ENCODE data around the gene IL24. TPM values are rescaled to one million over a fixed set of nuclear protein-coding genes. Genes with fewer than 3 reads are reported as not detected.

Gene IL24
- total RNA-seq, 1 experiment from 2014 or later = not detected

GRCh38 chr1:206855859-206856258, 41.4 kb upstream of the IL24 start:
- POLR2A ChIA-PET = no interaction called here
- no TSS peak for BruUV-seq (replicated peaks)
- H4K20me1 ChIP-seq (ENCODE audit: insufficient read depth) = no peaks in the 10 kb centered on the region
- RAD21 ChIA-PET (ENCODE audit: low non-redundant PET in 1 of 2, low total read pairs in 2 of 2, uncharacterized antibody in 2 of 2, unreplicated experiment in 2 of 2) = no interaction called here
- no peak overlapping the region for H3K9ac ChIP-seq (ENCODE audit: low read length)
- no peak overlapping the region for H2AFZ ChIP-seq (ENCODE audit: low read depth, low read length, poor library complexity, severe bottlenecking)
- H3K9me2 ChIP-seq (ENCODE audit: insufficient read depth) = no peaks in the 10 kb centered on the region
- intact Hi-C loops (cut with micrococcal nuclease) = loop anchor here (2.0 kb wide), 1 partner anchor 57 kb away; no protein-coding TSS in a partner anchor
- H3K4me1 ChIP-seq (ENCODE audit: control insufficient read depth in 1 of 2, insufficient read depth in 2 of 2, low read length in 2 of 2) = no peaks in the 10 kb centered on the region
- CTCF ChIA-PET = interaction anchor here (0.9 kb wide), 1 partner anchor 56 kb away, joined by 4 read pairs; no protein-coding TSS in a partner anchor
- H3K79me2 ChIP-seq (ENCODE audit: insufficient read depth, low read length) = no peaks in the 10 kb centered on the region
- H3K4me2 ChIP-seq (ENCODE audit: low read length) = no peak overlapping the region
- TF ChIP-seq CEBPB (IDR thresholded peaks at IDR 0.05; ENCODE audit: low read depth) (no peak), YY1 (IDR thresholded peaks at IDR 0.05; ENCODE audit: extremely low read depth, insufficient replicate concordance, low read depth, low read length) (no peak), SP1 (IDR thresholded peaks at IDR 0.05; ENCODE audit: low read depth) (no peak), CBX3 (IDR thresholded peaks at IDR 0.05; ENCODE audit: low read depth) (no peak), JUND (IDR thresholded peaks at IDR 0.05) (no peak), EGR1 (IDR thresholded peaks at IDR 0.05; ENCODE audit: low read depth) (no peak), POLR2AphosphoS5 (IDR thresholded peaks at IDR 0.05; ENCODE audit: low read depth, low read length) (no peak), CTCF (IDR thresholded peaks at IDR 0.05 in 2 of 3, conservative IDR thresholded peaks at IDR 0.05 in 1 of 3; ENCODE audit: borderline replicate concordance in 1 of 3, insufficient read depth in 1 of 3, low read depth in 2 of 3, low read length in 2 of 3) (no peak), RAD21 (IDR thresholded peaks at IDR 0.05; ENCODE audit: low read depth) (no peak), REST (IDR thresholded peaks at IDR 0.05; ENCODE audit: low read depth) (no peak), SRF (IDR thresholded peaks at IDR 0.05; ENCODE audit: low read depth) (no peak)
- no peaks in the 10 kb centered on the region for H3K27me3 ChIP-seq (ENCODE audit: insufficient read depth, low read length)
- no peak overlapping the region for H3K4me3 ChIP-seq (replicated peaks in 1 of 2; ENCODE audit: low read depth in 1 of 2, low read length in 2 of 2)
- peaks cover 0 to 5% of the 10 kb centered on the region in 2 experiments; a peak in 1 of 4 replicates for H3K9me3 ChIP-seq (ENCODE audit: control insufficient read depth in 1 of 2, insufficient read depth in 1 of 2, low read depth in 1 of 2, low read length in 2 of 2)
- ATAC-seq (no peak), DNase-seq (ENCODE audit: low read depth, low spot score) (no peak)
- no peak overlapping the region for H3K27ac ChIP-seq (ENCODE audit: low read depth, low read length)
- H3K36me3 ChIP-seq (ENCODE audit: control insufficient read depth in 1 of 2, insufficient read depth in 2 of 2, low read length in 2 of 2) = no peaks in the 10 kb centered on the region
